HK-2 (cell line): ENCODE measurements around the gene ARMH3.
"Not testable (repeated sequence)": the region's sequence is repeated elsewhere in the genome, so short reads cannot be mapped to it uniquely, and the experiment has no call there.

Experiments
- DNase-seq: peaks from one replicate; pipeline ENCODE4 v3.0.0-alpha.2; 2018; ENCODE audit not compliant: unreplicated experiment

Gene ARMH3

DNA sequence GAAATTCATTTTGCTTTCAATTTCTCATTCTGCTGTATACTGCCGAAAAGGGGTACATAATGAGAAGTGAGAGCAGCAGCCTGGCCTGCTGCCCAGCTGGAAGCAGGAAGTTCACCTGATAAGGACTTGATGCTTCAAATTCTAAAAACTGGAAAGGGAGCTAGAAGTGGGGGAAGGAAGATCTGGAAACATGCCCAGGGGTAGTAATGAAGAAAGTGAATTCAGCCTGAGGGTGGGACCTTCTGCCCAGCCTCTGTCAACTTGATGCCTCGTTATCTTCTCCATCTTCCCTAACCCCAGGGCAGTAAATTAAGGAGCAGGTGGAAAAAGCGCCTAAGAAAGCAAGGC, 69.4 kb downstream of the ARMH3 start:
- DNase-seq = no peak

GRCh38 chr10:101980677-101981076, 75.3 kb downstream of the ARMH3 start:
- DNase-seq = not testable (repeated sequence)

- no peak for DNase-seq
These were observed 81.6 kb downstream of the ARMH3 start for GRCh38 chr10:101974091-101974971.

- no peak for DNase-seq
These were observed 83.2 kb downstream of the ARMH3 start for GRCh38 chr10:101972761-101973160.

DNA sequence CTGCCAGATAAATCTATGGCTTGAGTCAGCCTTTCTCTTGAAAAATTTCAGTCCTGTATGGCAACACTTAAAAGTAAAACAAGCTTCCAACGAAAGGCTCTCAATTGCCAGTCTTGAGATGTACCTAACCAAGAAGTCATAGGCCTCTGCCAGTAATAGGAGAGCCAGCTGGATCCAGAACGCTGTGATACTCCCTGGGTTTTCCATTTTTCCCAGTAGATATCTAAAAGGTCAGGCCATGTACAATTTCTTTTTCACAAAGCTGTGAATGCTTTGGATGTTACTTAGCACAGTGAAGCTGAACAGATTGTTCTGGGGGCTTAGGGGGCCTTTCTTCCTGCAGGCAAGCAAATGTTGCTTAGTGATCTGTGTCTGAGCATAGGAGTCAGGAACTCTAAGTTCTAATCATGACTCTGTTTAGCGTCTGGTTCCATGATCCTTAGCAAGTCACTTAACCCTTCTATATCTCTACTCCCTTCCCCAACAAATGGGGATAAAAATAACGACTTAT, 86.5 kb downstream of the ARMH3 start:
- no peak for DNase-seq

DNA sequence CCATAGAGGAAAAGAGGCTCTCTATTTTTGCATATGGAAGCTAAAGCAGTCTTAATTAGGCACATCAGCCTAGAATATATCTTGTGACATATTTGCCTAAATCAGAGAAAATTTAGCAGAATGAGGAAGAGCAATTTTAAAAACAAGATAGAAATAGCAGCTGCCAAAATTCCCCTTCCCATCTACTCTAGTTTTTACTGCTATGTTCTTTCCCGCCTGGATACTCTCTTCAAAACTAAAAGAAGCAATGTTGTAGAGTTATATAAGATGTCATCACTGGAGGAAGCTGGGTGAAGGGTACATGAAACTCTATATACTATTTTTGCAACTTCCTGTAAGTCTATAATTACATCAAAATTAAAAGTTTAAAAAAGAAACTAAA, 87.0 kb downstream of the ARMH3 start:
- no peak for DNase-seq

GRCh38 chr10:101968286-101968939, 87.6 kb downstream of the ARMH3 start:
- no peak for DNase-seq

DNA sequence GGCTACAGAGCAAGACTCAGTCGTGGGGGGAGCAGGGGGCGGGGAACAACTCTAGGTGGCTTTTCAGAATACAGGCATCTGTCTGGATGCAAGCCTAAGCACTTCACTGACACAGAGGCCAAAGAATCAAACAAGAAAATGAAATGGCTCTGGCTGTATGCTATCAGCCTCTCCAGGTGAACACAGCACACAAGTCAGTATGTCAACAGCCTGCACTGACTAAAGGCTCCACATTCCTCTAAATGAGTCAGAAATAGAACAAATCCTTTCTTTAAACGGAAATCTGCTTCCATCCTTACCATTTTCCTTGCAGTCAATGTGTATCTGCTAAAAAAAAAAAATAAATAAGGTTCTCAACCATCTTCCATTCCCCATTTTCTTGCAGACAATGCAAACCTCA, 88.3 kb downstream of the ARMH3 start:
- no peak for DNase-seq

GRCh38 chr10:101967119-101967518, 88.9 kb downstream of the ARMH3 start:
- DNase-seq = no peak

DNA sequence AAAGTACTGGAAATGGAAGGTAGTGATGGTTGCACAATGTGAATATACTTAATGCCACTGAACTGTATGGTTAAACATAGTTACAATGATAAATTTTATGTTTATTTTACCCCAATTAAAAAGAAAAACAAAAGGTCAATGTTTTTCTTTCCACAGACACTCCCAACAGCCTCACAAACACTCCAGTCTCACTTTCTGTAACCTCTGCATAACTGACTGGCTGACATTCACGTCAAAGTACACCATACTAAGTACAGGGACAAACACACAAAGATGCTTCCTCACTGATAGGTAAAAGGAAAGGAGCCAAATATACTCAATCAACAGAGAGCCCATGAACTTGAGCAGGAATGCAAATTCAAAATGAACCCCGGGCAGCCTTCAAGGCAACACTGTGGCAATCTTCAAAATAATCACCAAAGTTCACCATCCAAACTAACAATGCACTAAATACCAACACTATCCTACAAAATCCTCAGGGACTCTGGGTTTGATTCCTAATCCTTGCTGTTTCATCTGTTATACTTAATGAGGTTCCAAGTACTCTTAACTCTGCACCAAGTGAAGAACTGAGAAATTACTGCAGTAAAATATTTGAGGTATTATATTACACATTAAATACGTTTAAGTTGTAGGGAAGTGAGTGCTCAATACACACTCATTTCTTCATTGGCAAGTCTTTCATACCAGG, 90.8 kb downstream of the ARMH3 start:
- DNase-seq = no peak

DNA sequence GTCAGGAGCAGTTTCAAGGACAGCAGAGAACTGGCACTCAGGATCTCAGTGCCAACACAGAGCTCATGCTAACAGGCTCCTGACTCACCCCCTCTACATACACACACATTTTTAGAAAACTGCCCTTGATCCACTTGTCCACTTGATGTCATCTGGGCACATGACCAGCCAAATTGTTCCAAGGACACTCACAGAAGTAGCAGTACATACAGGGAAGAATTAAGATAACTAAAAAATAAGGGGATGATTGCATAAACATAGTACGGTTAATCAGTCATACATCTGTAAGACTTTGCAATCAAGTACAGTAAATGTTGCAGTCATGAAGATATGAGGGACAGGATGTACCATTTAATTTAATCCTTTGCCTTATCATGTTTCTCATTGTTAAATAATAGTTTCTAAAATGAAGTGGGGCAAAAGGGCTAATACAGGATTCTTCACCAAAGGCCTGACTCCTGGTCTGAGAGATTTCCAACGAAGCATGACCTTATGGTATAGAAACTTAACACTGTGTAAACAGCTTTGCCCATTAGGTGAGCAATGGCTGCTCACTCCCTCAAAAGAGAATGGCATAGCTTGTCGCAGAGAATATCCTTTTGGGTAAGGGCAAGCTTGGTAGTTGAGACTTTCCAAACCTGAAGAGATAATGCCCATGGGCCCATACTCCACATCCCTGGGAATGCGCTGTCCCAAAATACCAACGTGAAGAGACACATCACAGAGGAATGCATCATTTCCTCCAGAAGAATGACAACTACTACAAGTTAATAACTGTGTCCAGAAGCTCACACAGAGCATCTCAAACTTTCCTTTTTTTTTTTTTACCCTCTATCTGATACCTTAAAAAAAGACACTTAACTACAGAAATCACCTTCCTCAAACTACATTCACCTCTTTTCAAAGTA, 94.1 kb downstream of the ARMH3 start:
- DNase-seq = no peak

GRCh38 chr10:101960879-101961395, 95.0 kb downstream of the ARMH3 start:
- no peak for DNase-seq

GRCh38 chr10:101959346-101959916, 96.5 kb downstream of the ARMH3 start:
- no peak for DNase-seq

DNA sequence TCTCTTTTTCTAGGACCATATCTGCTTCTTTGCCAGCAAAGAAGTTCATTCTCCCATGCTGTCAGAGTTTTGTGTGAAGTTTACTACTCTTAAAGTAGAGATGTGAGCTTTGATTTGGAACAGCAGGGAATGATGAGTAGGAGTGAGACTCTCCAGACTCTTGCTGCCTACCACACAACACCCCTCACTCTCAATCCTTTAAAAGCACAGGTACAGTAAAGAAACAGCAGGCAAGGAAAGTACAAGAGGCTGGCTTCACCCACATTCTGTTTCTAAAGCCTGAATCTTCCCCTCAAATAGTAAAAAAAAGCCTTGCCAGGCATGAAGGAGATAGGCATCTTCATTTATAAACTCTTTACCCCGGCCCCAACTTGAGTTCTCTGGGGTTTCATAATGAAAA, 97.3 kb downstream of the ARMH3 start:
- DNase-seq = no peak

- no peak for DNase-seq
These were observed 99.1 kb downstream of the ARMH3 start for GRCh38 chr10:101956898-101957297.

GRCh38 chr10:101956117-101956516, 99.9 kb downstream of the ARMH3 start:
- DNase-seq = no peak

DNA sequence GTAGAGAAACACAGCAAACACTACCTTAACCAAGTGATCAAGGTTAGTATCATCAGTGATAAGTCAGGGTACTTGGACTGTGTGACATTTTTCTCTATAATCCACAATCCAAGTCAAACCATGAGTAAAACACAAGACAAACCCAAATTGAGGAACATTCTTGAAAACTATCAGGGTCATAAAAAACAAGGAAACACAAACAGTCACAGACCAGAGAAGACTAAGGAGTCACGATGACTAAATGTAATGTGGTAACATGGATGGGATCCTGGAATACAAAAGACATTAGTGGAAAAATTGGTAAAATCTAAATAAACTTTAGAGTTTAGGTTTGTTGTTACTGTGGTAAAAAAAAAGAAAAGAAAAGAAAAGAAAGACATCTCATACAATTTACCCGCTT, 103.8 kb downstream of the ARMH3 start:
- no peak for DNase-seq

- DNase-seq = no peak
These were observed 105.8 kb downstream of the ARMH3 start for GRCh38 chr10:101950213-101950612.

DNA sequence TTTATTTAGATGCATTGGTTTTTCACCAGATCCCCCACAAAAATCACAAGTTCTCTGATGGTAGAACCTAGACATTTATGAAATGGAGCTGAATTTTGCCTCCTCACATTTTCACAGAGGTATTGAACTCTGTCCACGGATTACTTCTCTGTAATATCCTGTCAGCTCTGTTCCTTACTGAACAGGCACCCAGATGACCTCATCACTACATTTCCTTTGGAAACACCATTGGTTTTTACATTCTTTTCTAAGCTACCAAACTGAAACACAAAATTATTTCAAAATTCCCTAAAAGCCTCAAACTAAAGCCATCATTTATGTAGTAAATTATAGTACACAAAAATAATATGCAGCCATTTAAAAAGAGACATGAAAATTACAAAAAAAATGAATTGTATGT, 114.1 kb downstream of the ARMH3 start:
- DNase-seq = no peak

GRCh38 chr10:101940916-101941315, 115.1 kb downstream of the ARMH3 start:
- DNase-seq = no peak

GRCh38 chr10:101939729-101940128, 116.2 kb downstream of the ARMH3 start:
- no peak for DNase-seq
